Activated CD4-positive, alpha-beta T cell treated with anti-CD3 and anti-CD28 coated beads for 4 hours (primary cell): ENCODE results near the gene TRA2A.
A peak's percentile ranks its signal among the peaks of the same experiment; 100 is the strongest.
"Not testable (repeated sequence)": the region's sequence is repeated elsewhere in the genome, so short reads cannot be mapped to it uniquely, and the experiment has no call there.

Experiments used
- DNase-seq, 2 donors: peaks; one replicate each; pipeline ENCODE4 v3.0.0-alpha.2; 2020

Gene TRA2A

DNA sequence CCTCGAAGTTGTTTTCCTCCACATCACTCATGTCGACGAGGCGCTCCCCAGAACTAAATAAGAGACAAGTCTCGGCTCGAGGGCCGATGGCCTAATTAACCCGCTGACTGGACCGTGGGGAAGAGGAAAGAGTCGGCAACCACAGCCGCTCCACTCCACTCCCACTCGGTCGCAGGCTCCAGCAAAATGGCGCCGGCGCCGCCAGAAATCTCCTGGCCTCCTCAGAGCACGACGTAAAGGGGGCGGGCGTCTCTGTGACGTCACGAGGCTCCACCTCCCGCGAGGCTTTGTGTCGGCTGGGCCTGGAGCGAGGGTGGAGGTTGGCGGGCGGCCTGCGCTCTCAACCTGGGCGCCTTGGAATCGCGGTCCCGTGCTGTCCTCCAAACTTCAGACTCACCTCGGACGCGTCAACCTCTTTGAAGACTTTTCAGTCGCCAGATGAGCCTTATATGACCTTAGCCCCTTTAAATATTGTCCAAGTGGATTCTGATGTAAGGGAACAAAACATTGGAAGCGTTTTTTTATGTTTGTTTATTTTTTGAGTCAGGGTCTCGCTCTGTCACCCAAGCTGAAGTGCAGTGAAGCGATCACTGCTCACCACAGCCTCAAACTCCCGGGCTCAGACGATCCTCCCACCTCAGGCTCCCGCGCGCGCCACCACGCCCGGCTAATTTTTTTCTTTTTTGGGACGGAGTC is at the start of gene TRA2A:
TSS of gene TRA2A (minus strand) at position 188 of the 696 bp plus-strand sequence. CDS start at position 31, 157 bp downstream.
- peak; percentile 93 to 97 for DNase-seq

DNA sequence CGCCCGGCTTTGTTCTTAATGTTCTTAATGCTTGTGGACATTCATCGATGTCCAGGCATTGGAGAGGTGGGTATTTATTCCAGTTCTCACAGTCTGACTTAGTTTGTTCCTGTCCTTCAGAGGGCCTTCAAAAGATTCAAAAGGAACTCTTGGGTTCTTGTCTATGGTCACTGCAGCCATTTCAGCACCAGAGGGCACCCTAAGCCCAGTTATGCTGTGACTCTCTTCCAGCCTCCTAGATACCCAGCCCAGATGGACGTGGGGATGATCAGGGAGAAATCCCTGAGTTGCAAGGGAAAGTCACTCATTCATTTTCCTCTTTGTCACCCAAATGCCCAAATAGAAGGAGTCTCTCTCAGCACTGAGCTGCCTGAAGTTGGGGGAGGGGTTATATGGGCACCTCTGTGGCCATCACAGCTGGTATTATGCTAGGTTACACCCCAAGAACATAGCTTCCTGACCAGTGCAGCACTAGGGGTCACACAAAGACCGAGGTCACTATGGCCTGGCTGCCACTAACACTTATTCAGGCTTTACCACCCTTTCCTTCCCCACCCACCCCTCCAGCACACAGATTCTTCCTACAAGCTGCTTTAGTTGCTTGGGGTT is 38.9 kb upstream of the TRA2A start:
- DNase-seq = peak; percentile 48 to 66

GRCh38 chr7:23558303-23558702 is 26.5 kb upstream of the TRA2A start:
- DNase-seq = no peak

DNA sequence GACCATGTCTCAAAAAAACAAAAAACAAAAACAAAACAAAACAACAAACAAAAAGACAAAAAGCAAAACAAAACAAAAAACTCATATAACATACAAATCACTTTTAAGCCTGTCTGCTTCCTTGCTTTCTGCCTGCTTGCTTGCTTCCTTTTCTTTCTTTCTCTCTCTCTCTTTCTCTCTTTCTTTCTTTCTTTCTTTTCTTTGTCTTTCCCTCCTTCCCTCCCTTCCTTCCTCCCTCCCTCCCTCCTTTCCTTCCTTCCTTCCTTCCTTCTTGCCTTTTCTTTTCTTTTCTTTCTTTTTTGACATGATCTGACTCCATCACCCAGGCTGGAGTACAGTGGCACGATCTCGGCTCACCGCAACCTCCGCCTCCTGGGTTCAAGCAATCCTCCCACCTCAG is 15.9 kb upstream of the TRA2A start:
- DNase-seq = no peak

DNA sequence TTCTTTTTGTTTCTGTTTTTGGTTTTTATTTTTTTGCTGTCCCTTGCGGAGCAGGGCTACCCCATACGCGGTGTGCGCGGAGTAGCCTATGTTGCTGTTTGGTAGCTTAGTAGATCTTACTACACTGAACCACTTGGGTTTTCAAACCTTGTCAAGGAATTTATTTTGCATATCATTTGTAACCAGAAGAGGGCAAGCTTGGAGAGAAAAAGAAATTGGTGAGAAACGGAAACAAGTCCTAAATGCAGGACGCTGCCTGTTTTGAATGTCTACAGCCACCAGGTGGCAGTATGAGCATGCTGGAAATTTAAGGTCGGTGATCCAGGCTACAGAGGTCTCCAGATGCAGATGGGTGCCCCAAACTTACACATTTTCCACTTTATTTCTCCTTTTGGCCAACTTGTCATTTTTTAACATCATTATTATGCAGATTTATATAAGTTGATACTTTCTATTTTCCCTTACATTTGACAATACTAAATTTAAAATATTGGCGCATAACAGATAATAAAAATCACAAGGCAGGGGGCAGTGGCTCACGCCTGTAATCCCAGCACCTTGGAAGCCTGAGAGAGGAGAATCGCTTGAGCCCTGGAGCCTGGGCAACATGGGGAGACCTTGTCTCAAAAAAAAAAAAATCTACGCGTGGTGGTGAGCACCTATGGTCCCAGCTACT is 15.3 kb upstream of the TRA2A start:
- DNase-seq = peak; percentile 63 to 78

DNA sequence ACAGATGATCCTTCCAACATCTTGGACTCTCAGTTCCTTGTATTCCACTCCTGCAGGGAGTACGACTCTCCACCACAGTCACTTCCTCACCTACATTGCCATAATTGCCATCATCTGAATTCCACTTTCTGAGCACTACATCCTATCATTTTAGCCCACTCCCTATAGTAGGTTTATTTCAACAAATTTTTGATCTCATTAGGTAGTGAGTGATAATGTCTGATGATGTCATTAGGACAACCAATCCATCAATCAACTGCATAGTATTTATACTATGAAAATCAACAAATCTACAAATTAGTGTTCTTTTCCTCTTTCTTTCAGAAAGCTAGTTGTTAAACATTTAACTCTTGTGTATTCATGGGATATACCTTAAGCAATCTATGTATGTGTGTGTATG is 13.7 kb upstream of the TRA2A start:
- DNase-seq = no peak

GRCh38 chr7:23544913-23545354 is 13.2 kb upstream of the TRA2A start:
- DNase-seq = peak in 1 of 2 donors; percentile 8

GRCh38 chr7:23542752-23543151 is 11.0 kb upstream of the TRA2A start:
- no peak for DNase-seq

DNA sequence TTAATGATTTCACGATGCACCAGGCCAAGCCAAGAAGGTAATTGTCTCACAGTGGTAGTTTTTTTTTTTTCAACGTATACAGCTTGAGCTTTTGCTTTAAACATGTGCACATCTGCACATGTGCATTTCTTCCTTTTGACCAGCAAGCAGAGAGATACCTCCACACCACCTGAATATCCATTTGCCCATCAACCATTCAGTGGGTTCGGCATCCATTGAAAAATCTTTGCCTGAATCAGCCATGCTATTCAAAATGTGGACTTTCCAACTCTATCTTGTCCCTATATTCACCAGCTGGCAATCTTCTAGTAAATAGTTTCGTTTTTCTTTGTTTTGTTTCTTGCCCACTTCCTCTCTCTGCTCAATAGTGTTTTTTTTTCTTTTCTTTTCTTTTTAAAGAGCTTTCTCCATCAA is 7.7 kb upstream of the TRA2A start:
- DNase-seq = no peak

DNA sequence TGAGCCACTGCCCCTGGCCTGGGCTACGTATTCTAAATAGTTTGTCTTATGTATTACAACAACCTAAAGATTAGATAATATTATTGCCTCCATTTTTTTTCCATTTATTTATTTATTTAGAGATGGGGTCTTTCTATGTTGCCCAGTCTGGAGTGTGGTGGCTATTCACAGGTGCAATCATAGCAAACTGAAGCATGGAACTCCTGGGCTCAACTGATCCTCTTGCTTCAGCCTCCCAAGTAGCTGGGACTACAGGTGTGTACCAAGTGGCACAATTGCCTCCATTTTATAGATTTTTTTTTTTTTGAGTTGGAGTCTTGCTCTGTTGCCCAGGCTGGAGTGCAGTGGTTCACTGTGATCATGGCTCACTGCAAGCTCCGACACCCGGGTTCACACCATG is 6.5 kb upstream of the TRA2A start:
- DNase-seq = no peak

DNA sequence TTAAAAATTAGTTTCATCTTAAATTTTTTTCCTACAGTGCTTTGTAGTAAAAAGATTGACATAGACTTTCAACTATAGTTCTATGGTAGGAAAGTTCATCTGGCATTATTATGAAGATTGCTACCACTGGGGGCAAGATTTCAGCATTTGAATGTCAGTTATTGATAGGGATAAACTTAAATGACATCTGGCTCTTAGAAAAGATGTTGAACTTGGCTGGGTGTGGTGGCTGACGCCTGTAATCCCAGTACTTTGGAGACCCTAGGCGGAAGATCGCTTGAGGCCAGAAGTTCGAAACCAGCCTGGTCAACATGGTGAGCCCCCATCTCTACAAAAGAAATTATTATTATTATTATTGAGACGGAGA is 1.4 kb upstream of the TRA2A start:
- DNase-seq = no peak

DNA sequence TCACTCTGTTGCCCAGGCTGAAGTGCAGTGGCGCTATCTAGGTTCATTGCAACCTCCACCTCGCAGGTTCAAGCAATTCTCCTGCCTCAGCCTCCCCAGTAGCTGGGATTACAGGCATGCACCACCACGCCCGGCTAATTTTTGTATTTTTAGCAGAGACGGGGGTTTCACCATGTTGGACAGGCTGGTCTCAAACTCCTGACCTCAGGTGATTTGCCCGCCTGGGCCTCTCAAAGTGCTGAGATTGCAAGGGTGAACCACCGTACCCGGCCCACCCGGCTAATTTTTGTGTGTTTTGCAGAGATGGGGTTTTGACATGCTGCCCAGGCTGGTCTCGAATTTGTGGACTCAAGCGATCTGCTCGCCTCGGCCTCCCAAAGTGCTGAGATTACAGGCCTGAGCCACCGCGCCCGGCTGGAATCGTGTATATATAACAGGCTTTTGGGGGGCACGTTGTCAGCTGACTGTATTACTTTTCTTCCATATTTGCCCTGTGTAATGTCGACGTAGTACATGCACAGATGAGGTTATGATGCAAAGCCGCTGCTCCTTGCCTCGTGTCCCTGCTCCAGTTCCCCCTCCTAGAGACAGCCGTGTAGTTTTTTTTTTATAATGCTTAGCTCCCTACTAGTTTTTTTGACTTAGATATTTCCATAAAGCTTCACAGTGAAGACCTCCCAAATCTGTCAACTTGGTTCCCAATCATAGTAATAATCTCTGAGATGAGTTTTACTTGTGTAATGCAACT is 883 bp upstream of the TRA2A start:
- no peak for DNase-seq

DNA sequence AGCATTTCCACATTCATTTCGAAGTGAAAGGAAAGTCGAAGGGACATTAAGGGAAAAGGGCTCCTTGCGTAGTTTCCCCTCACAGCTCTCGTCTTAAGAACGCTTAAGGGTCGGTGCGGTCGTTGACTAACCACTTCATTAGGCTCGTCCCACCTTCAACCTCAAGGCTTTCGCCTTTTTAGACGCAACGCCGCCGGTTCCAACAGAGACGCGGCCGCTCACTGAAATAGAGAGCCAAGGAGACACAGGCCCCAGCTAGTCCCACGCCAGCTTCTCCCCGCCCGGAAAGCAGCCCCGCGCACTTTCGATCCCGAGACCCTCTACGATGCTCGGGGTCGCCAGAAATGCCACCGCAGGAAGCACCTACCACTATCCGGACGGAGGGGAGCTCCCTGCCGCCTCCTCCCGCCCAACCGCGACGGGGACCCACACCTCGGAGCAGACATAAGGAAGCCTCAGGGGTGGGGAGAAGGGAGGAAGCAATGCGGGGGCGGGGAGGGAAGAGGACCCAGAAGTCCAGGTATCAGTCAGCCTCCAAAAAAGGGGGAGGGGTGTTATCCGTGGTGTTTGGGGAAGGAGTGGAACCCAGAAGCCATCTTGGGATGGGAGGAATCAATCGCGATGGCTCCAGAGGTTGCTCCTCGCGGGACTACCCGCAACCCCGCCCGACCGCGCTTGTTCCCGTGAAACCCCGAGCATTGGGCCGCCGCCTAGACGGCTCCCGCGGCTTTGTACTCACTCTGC is 559 bp downstream of the TRA2A start:
- DNase-seq = peak; percentile 39 to 47

- peak in 1 of 2 donors; percentile 8 for DNase-seq
Observed at GRCh38 chr7:23530405-23530804, 1.4 kb downstream of the TRA2A start.

GRCh38 chr7:23529262-23529859 is 2.4 kb downstream of the TRA2A start:
- no peak for DNase-seq

- not testable (repeated sequence) for DNase-seq
Observed at GRCh38 chr7:23525611-23526010, 6.2 kb downstream of the TRA2A start.

- DNase-seq = no peak
Observed at GRCh38 chr7:23524473-23524872, 7.3 kb downstream of the TRA2A start.

DNA sequence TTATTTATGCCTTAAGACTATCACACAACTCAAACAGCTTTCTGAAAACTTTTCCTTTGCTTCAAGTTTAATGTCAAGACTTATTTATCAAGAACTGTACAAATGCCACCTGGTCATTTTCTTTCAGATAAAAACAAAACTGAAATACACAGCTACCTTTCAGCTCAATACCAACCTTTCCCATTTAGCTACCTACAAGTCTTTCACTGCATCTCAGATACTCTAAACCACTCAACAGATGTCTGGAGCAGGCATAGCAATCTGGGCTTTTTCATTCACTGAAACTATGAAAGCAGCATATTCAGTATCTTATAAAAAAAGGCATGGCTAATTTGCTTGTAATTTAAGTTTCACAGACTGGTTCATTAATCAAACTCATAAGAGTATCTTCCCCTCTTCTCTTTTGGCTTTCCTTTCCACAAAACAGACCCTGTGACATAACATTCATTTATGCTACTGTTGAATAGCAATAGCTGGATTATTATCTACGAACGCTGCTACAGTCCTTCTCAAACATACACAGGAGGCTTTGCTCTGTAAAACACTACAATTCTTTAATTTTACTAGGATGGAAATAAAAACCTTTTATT is 8.2 kb downstream of the TRA2A start:
- no peak for DNase-seq

DNA sequence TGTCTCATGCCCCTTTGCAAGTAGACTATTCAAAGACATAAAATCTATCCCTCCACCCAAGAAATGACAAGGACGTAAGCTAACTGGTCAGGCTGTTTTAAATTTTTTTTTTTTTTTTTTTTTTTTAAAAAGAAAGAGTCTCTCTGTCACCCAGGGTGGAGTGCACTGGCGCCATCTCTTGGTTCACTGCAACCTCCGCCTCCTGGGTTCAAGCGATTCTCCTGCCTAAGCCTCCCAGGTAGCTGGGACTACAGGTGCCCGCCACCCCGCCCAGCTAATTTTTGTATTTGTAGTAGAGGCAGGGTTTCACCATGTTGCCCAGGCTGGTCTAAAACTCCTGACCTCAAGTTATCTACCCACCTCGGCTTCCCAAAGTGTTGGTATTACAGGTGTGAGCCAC is 11.2 kb downstream of the TRA2A start:
- DNase-seq = no peak

- DNase-seq = no peak
Observed at GRCh38 chr7:23514755-23515154, 17.0 kb downstream of the TRA2A start.

DNA sequence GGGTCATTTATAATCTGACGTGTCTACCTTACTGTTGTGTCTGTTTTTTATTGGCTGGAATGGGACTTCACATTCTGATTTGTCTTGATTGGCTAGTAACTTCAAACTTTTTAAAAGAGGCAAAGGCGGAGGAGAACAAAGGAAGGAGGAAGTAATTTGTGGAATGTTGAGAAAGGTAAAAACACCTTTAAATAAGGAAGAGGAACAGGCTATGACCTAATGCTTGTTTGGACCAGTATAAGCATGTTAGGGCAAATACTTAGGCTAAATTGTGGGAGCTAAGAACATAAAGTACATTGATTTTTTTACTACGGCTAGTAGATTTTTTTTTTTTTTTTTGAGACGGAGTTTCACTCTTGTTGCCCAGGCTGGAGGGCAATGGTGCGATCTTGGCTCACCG is 18.0 kb downstream of the TRA2A start:
- not testable (repeated sequence) for DNase-seq

- no peak for DNase-seq
Observed at GRCh38 chr7:23494009-23494408, 37.8 kb downstream of the TRA2A start.
